ENCODE results near the gene GJA4.

GJA4 gene

DNA sequence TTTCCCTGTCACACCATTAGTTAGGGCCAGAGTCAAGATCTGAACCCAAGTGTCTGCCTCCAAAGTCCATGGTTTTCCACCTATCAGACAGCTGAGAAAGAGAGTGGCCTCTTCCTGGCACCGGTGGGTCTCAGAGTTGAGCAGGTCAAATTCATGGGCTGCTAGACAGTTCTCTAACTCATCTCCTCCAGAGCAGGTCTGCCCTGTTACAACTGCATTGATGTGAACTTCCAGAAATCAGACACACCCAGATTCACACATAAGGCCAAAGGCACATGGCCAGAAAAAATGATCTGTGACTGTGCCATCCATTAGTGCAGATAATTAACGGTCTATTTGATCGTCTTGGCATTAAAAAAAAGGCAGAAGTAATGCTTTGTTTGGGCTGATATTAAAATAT is 49.3 kb downstream of the GJA4 start:
- no peak for DNase-seq

GRCh38 chr1:34842952-34843371 is 50.2 kb downstream of the GJA4 start:
- no peak for DNase-seq

DNA sequence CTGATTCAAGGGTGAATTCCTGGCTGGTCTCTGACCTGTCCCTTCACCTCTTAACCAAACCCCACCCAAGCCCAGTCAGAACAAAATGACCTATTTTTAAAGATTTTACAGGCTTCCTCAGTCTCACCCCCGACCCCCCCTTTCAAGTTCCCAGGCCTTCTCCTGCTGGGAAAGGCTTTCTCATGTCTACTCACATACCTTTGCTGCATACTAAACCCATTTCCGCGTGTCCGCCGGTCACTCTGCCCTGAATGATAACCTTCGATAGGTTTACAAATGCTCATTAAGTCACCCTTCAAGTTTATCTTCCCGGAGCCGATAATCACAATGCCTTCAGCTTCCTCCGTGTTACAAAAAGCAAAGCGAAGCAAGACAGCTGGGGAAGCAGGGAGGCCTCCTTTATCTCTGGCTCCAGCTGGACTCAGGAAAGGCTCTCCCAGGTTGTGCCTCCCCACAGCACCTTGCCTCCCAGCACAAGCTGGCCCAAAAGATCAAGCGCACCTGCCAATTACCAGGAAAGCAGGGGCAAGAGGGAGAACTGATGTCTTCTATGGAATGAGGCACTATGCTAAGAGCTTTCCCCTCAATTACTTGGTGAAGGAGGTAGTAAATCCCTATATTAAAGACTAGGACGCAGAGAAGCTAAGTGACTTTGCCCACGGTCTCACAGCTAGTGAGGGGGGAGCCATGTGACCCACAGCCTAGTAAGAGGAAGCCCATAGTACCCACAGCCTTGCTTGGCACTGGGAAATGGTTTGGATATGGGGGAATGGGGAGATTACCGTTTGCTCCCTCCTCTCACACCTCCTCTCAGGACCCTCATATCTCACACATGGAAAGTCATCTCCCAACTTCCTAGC is 50.8 kb downstream of the GJA4 start:
- no peak for DNase-seq

DNA sequence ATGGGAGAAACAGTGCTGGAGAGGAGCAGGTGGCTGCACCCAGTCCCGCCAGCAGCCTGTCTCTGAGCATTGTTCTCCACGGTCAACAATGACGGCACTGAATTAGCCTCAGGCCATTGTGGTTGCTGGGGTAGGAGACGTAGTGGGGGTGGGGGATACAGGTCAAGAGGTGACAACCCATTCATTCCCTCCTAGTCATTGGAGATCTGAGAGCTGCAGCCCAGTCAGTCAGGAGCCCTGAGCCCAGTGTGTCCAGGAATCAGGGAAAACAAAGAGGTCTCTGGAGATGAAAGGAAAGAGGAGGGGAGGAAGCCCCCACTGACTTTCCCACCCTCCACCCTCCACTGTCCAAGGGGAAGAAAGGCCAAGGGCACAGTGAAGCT is 51.4 kb downstream of the GJA4 start:
- no peak for DNase-seq
